Measurements from ENCODE around the gene SHLD1. TPM values are rescaled to one million over a fixed set of nuclear protein-coding genes. Genes with fewer than 3 reads are reported as not detected.
"Not testable (repeated sequence)": the region's sequence is repeated elsewhere in the genome, so short reads cannot be mapped to it uniquely, and the experiment has no call there.

The SHLD1 gene
- total RNA-seq, 2 experiments from 2014 or later, result 10.1 TPM

DNA sequence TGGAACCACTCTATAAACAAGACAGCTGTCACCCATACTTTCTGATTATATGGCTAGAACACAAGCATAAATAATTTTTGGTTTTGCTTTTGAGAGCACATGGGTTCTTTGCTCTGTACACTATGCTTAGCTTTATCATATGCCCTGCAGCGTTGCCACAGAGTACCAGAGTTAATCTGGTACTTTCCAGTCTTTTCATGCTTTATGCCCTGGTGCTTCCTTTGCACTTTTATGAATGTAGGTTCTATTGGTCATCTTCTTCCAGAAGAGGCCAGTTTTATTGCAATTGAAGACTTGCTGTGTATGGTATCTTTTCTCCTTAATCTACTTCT is 20.8 kb downstream of the SHLD1 start:
- CTCF ChIA-PET, result no interaction called here
- no peak for DNase-seq
- peaks cover 15% of the 10 kb centered on the region for H3K36me3 Mint-ChIP-seq (ENCODE audit: low read depth)
- H3K27ac Mint-ChIP-seq, result peak overlapping the region; percentile 30
- H3K4me1 Mint-ChIP-seq (ENCODE audit: low read depth), result peaks cover 18% of the 10 kb centered on the region
- H3K4me3 Mint-ChIP-seq, result no peak overlapping the region
- H3K9me3 Mint-ChIP-seq, result no peaks in the 10 kb centered on the region
- no peaks in the 10 kb centered on the region for H3K27me3 Mint-ChIP-seq (ENCODE audit: low read depth)
- intact Hi-C loops (cut with micrococcal nuclease), result no loop called here

DNA sequence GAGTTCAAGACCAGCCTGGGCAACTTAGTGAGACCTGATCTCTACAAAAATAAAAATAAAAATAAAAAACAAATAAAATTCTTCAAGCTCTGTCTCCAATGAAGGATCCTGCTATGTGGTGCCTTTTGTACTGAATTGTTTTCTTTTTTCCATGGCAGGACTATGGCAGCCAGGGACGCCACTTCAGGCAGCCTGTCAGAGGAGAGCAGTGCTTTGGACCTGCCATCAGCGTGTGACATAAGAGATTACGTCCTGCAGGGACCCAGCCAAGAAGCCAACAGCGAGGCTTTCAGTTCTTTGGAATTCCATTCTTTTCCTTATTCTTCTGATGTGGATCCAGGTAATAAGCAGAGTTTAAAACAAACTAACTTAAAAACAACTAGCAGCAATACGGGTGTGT is 22.5 kb downstream of the SHLD1 start:
- Mint-ChIP-seq H3K4me3 (no peak overlapping the region), H3K36me3 (ENCODE audit: low read depth) (peaks cover 11% of the 10 kb centered on the region), H3K4me1 (ENCODE audit: low read depth) (peaks cover 18% of the 10 kb centered on the region), H3K9me3 (no peaks in the 10 kb centered on the region), H3K27me3 (ENCODE audit: low read depth) (no peaks in the 10 kb centered on the region), H3K27ac (no peak overlapping the region)
- intact Hi-C loops (cut with micrococcal nuclease), result no loop called here
- no peak for DNase-seq
- CTCF ChIA-PET, result interaction anchor here (0.7 to 1.3 kb wide), 2 partner anchors 238 to 244 kb away, joined by 3 to 5 read pairs; no protein-coding TSS in a partner anchor

DNA sequence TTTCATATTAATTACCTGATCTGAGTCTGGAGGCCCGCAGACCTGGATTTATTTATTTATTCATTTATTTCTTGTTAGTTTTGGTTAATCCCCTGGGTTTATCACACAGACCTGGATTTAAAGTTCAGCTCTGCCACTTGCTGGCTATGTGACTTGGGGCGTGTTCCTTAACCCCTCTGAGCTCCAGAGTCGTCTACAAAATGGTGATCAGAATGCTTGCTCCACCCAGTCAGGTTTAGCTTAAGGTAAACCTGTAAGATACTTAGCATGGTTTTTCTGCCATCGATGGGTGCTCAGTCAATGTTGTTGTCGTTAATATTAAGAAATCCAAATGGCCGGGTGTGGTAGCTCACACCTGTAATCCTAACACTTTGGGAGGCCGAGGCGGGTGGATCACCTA is 23.4 kb downstream of the SHLD1 start:
- Mint-ChIP-seq H3K36me3 (ENCODE audit: low read depth) (peaks cover 11% of the 10 kb centered on the region), H3K4me3 (no peak overlapping the region), H3K9me3 (no peaks in the 10 kb centered on the region), H3K4me1 (ENCODE audit: low read depth) (peaks cover 18% of the 10 kb centered on the region), H3K27me3 (ENCODE audit: low read depth) (no peaks in the 10 kb centered on the region), H3K27ac (no peak overlapping the region)
- CTCF ChIA-PET, result interaction anchor here (0.9 to 1.3 kb wide), 2 partner anchors 36 to 245 kb away, joined by 3 to 5 read pairs; no protein-coding TSS in a partner anchor
- DNase-seq, result no peak
- intact Hi-C loops (cut with micrococcal nuclease), result no loop called here

DNA sequence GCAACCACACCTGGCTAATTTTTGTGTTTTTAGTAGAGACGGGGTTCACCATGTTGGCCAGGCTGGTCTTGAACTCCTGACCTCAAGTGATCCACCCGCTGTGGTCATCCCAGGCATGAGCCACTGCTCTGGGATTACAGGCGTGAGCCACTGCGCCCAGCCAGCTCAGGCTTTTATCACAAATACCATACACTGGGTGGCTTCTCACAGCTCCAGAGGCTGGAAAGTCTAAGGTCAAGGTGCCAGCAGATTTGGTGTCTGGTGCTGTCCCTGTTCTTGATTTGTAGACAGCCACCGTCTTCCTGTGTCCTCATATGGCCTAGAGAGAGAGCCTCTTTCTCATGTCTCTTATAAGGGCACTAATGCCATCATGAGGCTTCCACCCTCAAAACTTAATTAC is 25.9 kb downstream of the SHLD1 start:
- DNase-seq, result no peak
- Mint-ChIP-seq H3K36me3 (ENCODE audit: low read depth) (peaks cover 11% of the 10 kb centered on the region), H3K27me3 (ENCODE audit: low read depth) (no peaks in the 10 kb centered on the region), H3K4me1 (ENCODE audit: low read depth) (peaks cover 13% of the 10 kb centered on the region), H3K9me3 (no peaks in the 10 kb centered on the region), H3K27ac (no peak overlapping the region), H3K4me3 (no peak overlapping the region)
- intact Hi-C loops (cut with micrococcal nuclease), result no loop called here
- CTCF ChIA-PET, result interaction anchor here (0.5 kb wide), 1 partner anchor 115 kb away, joined by 3 read pairs; no protein-coding TSS in a partner anchor

DNA sequence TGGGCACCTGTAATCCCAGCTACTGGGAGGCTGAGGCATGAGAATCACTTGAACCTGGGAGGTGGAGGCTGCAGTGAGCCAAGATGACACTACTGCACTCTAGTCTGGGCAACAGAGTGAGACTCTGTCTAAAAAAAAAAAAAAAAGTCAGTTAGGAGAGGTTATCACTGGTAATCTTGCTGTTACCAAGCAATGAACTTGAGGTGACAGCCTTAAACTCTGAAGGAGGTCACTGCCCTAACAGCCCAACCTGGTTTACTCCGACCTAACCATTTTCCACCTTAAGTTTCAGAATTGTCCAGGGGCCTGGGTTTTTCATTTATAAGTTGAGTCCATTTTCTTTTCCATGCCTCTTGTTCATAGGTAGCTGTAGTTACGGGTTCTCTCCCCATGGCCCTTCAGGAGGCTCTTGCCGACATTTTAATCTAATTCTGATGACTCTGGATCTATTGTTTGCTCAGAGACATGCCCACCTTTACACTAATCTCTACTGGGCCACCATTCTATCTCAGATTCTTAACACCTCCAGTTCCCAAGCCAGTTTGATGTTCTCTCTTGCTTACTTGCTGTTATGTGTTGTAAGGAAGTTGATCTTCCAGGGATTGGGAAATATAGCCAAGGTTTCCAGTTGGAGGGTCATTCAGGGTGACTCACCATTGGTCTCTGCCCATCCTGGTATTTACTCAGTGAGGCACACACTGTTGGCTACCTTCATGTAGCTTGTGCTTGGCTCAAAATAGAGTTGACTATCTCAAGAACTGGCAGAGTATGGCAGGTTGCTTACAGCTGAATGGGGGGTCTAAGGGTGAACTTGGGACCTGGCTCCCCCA is 29.1 kb downstream of the SHLD1 start:
- Mint-ChIP-seq H3K36me3 (ENCODE audit: low read depth) (peaks cover 5% of the 10 kb centered on the region), H3K4me1 (ENCODE audit: low read depth) (peaks cover 5% of the 10 kb centered on the region), H3K9me3 (no peaks in the 10 kb centered on the region), H3K4me3 (no peak overlapping the region), H3K27ac (no peak overlapping the region), H3K27me3 (ENCODE audit: low read depth) (no peaks in the 10 kb centered on the region)
- CTCF ChIA-PET, result interaction anchor here (0.5 to 1.7 kb wide), 3 partner anchors 9 to 170 kb away, joined by 3 to 5 read pairs (median 3); no protein-coding TSS in a partner anchor
- intact Hi-C loops (cut with micrococcal nuclease), result no loop called here
- no peak for DNase-seq

DNA sequence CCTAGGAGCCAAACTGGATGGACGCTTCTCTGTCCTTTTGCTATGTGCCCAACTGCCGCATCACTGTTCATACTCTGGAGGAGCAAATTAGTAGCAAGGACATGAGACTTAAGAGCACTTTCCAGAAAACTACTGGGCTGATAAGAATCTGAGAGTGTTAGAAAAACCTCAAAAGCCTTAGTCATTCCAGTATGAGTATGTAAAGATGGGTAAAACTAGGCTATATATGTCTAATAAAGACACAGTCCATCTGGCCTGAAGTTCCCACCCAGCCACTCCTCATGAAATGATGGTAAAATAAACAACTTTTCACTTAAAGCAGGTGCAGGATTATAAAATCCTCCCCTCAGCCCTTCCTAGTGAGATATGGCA is 30.6 kb downstream of the SHLD1 start:
- Mint-ChIP-seq H3K4me3 (no peak overlapping the region), H3K27ac (peak overlapping the region; percentile 68), H3K27me3 (ENCODE audit: low read depth) (no peaks in the 10 kb centered on the region), H3K9me3 (no peaks in the 10 kb centered on the region), H3K4me1 (ENCODE audit: low read depth) (peaks cover 5% of the 10 kb centered on the region), H3K36me3 (ENCODE audit: low read depth) (peaks cover 2% of the 10 kb centered on the region)
- DNase-seq, result no peak
- intact Hi-C loops (cut with micrococcal nuclease), result no loop called here
- CTCF ChIA-PET, result no interaction called here

DNA sequence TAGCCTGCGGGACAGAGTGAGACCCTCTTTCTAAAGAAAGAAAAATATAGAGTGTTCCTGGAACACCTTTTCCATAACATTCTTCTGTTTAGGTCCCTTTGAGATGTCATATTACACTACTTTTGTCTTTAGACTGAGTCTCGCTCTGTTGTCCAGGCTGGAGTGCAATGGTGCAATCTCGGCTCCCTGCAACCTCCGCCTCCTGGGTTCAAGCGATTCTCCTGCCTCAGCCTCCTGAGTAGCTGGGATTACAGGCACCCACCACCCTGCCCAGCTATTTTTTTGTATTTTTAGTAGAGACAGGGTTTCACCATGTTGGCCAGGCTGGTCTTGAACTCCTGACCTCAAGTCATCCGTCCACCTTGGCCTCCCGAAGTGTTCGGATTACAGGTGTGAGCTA is 31.2 kb downstream of the SHLD1 start:
- H3K4me1 Mint-ChIP-seq (ENCODE audit: low read depth); DNase-seq; H3K4me3 Mint-ChIP-seq; H3K9me3 Mint-ChIP-seq; intact Hi-C loops (cut with micrococcal nuclease); H3K36me3 Mint-ChIP-seq (ENCODE audit: low read depth); H3K27ac Mint-ChIP-seq; H3K27me3 Mint-ChIP-seq (ENCODE audit: low read depth): not testable (repeated sequence)
- CTCF ChIA-PET, result interaction anchor here (1.3 to 1.8 kb wide), 2 partner anchors 252 to 253 kb away, joined by 3 to 6 read pairs; no protein-coding TSS in a partner anchor

DNA sequence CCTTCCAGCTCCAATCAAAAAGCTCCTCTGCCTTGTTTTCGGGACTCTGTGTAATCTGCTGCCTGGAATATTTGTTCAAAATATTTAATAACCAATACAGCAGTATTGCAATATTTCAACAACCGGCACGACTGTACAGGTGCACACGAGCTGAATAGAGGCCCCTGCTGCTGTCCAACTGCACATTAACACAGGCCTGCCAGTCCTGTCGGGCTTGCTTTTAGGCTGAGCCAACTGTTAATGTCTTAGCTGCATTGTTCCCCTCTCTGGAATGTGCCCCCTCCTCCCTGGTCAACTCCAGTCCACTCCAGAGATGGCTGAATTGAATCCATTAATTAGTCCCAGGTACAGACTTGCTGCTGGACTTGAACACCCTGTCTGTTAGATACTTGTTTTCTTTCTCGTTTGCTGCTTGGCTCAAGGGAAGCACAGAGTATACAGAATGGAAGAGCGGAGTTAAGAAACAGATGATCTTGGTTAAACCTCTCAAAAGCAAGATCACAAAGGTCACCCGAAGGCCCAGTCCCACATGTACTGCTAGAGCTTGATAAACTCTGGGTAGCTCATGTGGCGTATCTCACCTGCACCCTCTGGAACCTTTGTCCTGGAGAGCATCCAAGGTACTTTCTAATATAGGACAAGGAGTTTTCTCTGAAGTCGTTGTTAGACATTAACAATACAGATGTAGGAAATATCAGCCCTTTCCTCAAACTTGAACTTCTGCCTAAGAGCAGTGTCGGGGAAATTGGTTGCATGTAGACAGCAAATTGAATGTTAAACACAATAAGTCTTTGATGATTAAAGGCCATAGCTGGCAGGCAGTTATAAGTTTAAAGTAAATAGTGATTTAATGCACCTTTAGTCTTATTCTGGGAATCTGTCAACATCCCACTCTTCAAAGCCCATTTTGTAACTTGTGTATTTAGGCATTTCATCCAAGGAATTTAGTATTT is 31.9 kb downstream of the SHLD1 start:
- H3K4me3 Mint-ChIP-seq, result no peak overlapping the region
- no peak overlapping the region for H3K27ac Mint-ChIP-seq
- CTCF ChIA-PET, result interaction anchor here (0.6 to 1.8 kb wide), 4 partner anchors 223 to 254 kb away, joined by 3 to 6 read pairs (median 4); no protein-coding TSS in a partner anchor
- intact Hi-C loops (cut with micrococcal nuclease), result no loop called here
- H3K9me3 Mint-ChIP-seq, result no peaks in the 10 kb centered on the region
- H3K4me1 Mint-ChIP-seq (ENCODE audit: low read depth), result peaks cover 9% of the 10 kb centered on the region
- no peak for DNase-seq
- peaks cover 2% of the 10 kb centered on the region for H3K36me3 Mint-ChIP-seq (ENCODE audit: low read depth)
- H3K27me3 Mint-ChIP-seq (ENCODE audit: low read depth), result no peaks in the 10 kb centered on the region

DNA sequence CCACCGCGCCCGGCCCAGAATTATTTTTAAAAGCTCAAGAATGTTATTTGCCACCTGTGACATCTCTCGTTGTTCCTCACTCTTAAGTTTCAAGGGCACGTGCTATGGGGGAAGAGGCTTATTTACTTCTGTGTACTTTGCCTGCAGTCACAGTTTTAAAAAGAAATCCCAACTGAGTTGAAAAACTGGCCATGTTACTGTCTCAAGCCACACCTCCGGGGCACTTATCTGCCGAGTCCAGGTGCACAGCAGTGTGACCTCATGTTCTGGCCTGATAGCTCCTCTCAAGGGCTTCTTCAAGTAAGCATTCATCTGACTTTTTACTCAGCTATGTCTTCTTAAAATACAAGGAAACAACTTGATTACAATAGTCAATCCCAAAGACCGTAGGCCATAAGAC is 34.5 kb downstream of the SHLD1 start:
- H3K36me3 Mint-ChIP-seq (ENCODE audit: low read depth), result peaks cover 4% of the 10 kb centered on the region
- CTCF ChIA-PET, result interaction anchor here (0.7 to 7.7 kb wide), 4 partner anchors 7 to 254 kb away, joined by 3 to 165 read pairs (median 64); no protein-coding TSS in a partner anchor
- no peak for DNase-seq
- no peaks in the 10 kb centered on the region for H3K27me3 Mint-ChIP-seq (ENCODE audit: low read depth)
- intact Hi-C loops (cut with micrococcal nuclease), result no loop called here
- no peaks in the 10 kb centered on the region for H3K9me3 Mint-ChIP-seq
- H3K4me1 Mint-ChIP-seq (ENCODE audit: low read depth), result peaks cover 11% of the 10 kb centered on the region
- H3K27ac Mint-ChIP-seq, result no peak overlapping the region
- no peak overlapping the region for H3K4me3 Mint-ChIP-seq

DNA sequence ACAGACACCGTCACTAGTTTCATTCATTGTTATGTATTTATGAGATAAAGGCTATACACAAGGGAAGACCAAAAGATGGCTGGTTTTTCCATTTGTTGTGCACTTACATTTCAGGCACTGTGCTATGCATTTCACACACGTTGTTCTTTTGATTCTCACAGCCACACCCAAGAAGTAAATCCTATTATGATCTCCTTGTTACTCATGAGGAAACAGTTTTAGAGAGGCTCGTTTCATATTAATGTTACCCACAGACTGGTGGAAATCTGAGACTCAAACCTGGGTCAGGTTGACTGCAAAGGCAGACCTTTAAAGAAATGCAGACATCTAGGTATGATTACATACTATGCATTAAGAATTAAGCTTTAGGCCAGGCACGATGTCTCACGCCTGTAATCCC is 34.9 kb downstream of the SHLD1 start:
- no peaks in the 10 kb centered on the region for H3K9me3 Mint-ChIP-seq
- peaks cover 11% of the 10 kb centered on the region for H3K4me1 Mint-ChIP-seq (ENCODE audit: low read depth)
- intact Hi-C loops (cut with micrococcal nuclease), result no loop called here
- DNase-seq, result no peak
- CTCF ChIA-PET, result interaction anchor here (0.6 to 7.7 kb wide), 5 partner anchors 8 to 255 kb away, joined by 3 to 165 read pairs (median 5); no protein-coding TSS in a partner anchor
- no peak overlapping the region for H3K4me3 Mint-ChIP-seq
- peaks cover 4% of the 10 kb centered on the region for H3K36me3 Mint-ChIP-seq (ENCODE audit: low read depth)
- no peak overlapping the region for H3K27ac Mint-ChIP-seq
- H3K27me3 Mint-ChIP-seq (ENCODE audit: low read depth), result no peaks in the 10 kb centered on the region

DNA sequence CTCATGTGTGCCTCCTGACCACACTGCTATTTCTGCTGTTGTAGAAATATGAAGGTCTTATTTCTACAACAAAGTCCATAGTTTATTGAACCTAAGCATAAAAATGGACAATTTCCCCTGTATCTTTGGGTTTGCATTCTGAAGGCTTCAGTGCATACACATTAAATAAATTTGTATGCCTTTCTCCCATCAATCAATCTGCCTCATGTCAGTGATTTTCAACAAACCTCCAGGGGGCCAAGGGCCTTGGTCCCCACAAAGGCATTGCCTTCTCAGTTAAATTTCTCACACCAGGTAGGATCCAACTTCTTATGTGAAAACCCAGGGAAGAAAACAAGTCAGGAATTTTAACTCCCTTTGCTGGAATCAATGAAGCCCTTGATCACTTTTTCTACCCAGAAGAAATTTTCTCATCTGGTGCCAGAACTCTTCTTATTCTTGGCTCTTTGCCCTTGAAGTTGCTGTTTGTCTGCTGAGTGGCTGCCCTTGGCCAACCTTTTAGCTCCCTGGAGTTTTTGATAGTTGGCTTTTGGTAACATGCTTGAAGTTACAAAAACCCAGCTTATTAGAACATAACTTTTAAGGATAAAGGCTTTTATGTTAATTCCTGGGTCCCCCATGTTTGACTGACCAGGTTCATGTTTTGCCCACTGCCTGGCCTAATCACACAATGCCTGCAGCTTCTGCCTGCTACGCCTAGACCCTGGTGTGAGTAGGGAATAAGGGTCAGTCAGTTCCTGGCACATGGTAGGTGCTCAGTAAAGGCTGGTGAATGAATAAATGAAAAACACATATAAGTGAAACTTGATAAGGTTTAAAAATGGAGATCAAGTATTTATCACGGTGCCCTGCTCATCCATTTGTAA is 37.0 kb downstream of the SHLD1 start:
- CTCF ChIA-PET, result interaction anchor here (0.6 to 7.7 kb wide), 25 partner anchors 8 to 306 kb away, joined by 3 to 165 read pairs (median 4); partner anchors contain the start of gene LRRN4
- Mint-ChIP-seq H3K27me3 (ENCODE audit: low read depth) (no peaks in the 10 kb centered on the region), H3K4me1 (ENCODE audit: low read depth) (peaks cover 6% of the 10 kb centered on the region), H3K9me3 (no peaks in the 10 kb centered on the region), H3K36me3 (ENCODE audit: low read depth) (peaks cover 4% of the 10 kb centered on the region), H3K27ac (no peak overlapping the region), H3K4me3 (no peak overlapping the region)
- intact Hi-C loops (cut with micrococcal nuclease), result no loop called here
- no peak for DNase-seq
